Inflammatory macrophage (primary cell): ENCODE results near the gene MMP28.

Experiments used
- DNase-seq, 2 donors: peaks; one replicate each; pipeline ENCODE4 v3.0.0-alpha.2; 2020 to 2022

Gene MMP28

GRCh38 chr17:35797918-35798317 is 2.5 kb upstream of the MMP28 start:
- DNase-seq, result no peak

- DNase-seq, result no peak
Observed at GRCh38 chr17:35797370-35797769, 1.9 kb upstream of the MMP28 start.

DNA sequence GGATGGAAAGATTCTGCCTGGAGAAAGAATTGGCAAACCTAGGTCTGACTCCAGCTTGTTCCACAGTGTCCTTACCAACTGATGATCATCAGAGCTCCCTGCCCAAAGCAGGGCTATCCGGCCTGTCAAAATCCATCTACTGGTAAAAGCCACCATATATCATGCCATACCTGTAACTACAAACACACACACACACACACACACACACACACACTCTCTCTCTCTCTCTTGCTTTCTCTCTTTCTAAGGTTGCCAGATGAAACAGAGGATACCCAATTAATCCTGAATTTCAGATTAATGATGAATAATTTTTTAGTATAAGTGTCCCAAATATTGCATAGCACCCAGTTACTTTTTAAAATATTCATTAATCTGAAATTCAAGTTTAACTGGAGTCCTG is 1.5 kb upstream of the MMP28 start:
- no peak for DNase-seq

GRCh38 chr17:35795871-35796265 is 427 bp upstream of the MMP28 start:
- DNase-seq, result no peak

- DNase-seq, result no peak
Observed at GRCh38 chr17:35793257-35793656, 2.2 kb downstream of the MMP28 start.

- DNase-seq, result no peak
Observed at GRCh38 chr17:35791681-35792350, 3.6 kb downstream of the MMP28 start.

DNA sequence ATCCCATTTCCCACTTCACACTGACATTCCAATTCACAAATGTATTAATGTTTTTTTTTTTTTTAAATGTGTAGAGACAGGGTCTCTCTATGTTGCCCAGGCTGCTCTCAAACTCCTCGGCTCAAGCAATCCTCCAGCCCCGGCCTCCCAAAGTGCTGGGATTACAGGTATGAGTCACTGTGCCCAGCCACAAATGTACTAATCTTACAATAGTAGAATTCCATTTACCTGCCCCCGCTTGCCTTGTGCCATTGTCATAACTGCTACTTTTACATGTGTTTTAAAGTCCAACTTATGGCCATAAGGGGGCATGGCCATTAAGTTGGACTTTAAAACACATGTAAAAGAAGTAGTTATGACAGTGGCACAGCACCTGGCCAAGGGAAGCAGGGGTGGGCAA is 4.6 kb downstream of the MMP28 start:
- no peak for DNase-seq

GRCh38 chr17:35788477-35789368 is 6.7 kb downstream of the MMP28 start:
- DNase-seq, result no peak

DNA sequence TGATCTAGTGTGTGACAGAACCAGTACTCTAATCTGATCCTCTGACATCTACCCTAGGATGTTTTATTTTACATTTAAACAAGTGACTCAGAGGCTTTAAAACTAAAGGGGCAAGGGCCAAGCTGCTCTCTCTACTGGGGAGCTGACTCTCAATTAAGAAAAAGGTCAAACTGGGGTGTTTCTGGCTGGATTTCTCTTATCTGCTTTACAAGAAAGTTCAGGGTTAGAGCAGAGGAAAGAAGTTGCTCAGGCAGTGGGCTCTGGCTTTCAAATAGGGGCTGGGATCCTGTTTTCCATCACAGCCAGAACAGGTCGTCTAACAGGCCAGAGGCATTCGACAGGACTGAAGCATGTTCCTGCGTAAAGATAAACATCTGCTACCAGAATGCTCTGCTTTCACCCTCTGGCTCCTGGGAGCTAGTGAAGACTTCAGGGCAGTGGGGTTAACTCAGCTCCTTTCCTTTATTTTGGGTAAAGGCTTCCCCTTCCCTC is 8.5 kb downstream of the MMP28 start:
- no peak for DNase-seq

- DNase-seq, result no peak
Observed at GRCh38 chr17:35784895-35785294, 10.5 kb downstream of the MMP28 start.

- DNase-seq, result no peak
Observed at GRCh38 chr17:35780950-35781349, 14.5 kb downstream of the MMP28 start.

- no peak for DNase-seq
Observed at GRCh38 chr17:35778641-35779196, 16.7 kb downstream of the MMP28 start.

DNA sequence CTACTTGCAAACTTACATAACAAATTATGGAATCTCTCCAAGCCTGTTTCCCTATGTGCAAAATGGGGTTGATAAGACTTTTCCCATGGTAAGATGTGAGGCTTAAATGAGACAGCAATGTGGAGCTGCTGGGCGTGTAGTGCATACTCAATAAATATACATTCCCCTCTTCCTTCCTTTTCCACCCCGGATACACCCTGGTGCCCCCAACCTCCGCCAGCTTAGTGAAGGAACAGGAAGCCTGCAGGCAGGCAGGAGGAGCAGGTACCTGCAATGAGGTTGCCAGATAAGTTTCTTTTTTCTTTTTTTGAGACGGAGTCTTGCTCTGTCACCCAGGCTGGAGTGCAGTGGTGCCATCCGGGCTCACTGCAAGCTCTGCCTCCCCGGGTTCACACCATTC is 19.9 kb downstream of the MMP28 start:
- DNase-seq, result no peak

- DNase-seq, result no peak
Observed at GRCh38 chr17:35775039-35775438, 20.4 kb downstream of the MMP28 start.

- DNase-seq, result no peak
Observed at GRCh38 chr17:35774499-35774898, 20.9 kb downstream of the MMP28 start.

DNA sequence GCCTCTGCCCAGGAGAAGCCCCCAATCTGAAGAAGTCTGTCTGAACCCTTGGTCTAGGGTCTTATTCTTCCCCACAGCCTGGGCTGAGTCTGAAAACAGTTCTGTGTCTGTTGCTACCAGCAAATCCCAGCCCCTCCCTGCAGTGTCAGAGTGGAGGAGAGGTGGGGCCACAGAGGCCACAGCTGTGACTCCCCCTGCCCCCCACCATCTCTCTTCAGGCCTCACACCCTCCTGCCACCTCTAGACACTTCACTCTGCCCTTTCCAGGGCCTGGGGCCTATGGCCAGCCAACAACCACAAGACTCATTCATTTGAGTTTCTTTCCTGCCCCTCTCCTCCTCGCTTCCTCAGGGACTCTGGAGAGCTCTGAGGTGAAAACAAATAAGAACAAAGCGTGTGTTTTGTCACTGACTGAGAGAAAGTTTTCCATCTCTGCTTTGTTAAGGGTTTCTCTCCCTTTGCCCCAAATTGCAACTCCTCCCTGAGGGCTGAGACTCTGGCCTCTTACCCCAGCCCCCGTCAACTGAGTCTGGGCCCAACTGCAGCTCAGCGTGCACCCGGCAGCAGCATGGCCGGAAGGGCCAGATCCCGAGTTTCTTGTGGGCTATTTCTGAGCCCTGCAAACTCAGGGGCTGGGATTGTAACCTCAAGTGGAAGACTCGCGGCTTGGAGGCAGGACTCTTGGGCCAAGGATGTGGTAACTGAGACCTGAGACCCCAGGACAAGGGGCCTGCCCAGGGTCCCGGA is 21.6 kb downstream of the MMP28 start:
- DNase-seq, result no peak

- DNase-seq, result no peak
Observed at GRCh38 chr17:35773129-35773528, 22.3 kb downstream of the MMP28 start.

DNA sequence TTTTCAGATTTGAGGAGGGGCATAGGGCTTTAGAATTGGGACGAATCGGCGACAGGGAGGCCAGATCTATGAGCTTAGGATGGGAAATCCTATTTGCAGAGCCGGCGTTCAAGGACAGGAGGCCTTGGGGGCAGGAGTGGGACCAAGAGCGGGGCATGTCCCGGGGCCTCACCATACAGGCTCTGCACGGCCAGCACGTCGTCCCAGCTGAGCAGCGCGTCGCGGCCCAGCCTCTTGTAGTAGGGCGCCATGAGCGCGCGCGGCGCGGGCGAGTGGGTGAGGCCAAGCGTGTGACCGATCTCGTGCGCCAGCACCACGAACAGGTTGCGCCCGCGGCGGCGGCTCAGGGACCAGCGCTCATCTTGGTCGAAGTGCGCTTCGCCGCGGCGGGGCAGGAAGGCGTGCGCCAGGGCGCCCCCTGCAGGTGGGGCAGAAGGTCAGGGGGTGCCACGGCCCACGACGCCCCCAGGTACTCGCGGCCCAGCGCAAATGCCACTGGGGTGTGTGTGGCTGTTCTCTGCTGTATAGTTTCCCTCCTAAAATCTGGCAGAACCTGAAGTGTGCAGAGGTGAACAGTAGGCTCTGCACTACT is 25.4 kb downstream of the MMP28 start:
- DNase-seq, result no peak

DNA sequence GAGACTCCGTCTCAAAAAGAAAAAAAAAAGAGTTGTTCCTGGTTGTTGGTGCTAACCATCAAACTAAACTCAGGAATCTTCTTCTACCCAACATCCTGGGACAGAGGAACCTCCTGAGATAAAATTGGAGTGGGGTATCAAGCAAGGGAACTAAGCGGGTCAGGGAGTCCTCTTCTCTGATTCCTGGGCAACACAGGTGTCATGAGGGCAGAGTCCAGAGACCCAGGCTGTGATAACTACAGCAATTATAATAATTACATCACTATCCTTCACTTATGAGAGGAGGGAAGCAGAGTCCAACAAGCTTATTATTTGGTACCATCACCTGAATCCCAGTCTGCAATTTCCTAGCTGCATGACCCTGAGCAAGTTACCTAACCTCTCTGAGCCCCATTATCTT is 26.6 kb downstream of the MMP28 start:
- DNase-seq, result no peak

GRCh38 chr17:35766903-35767510 is 28.4 kb downstream of the MMP28 start:
- DNase-seq, result peak; percentile 23

GRCh38 chr17:35766489-35766877 is 29.0 kb downstream of the MMP28 start:
- DNase-seq, result no peak
